Measurements from ENCODE around the gene SAMD8. TPM values are rescaled to one million over a fixed set of nuclear protein-coding genes. Genes with fewer than 3 reads are reported as not detected.
A peak's percentile ranks its signal among the peaks of the same experiment; 100 is the strongest.
"Not testable (repeated sequence)": the region's sequence is repeated elsewhere in the genome, so short reads cannot be mapped to it uniquely, and the experiment has no call there.

Gene SAMD8
- total and polyA plus RNA-seq, 2 experiments from 2014 or later = 10.7 to 29.2 TPM

DNA sequence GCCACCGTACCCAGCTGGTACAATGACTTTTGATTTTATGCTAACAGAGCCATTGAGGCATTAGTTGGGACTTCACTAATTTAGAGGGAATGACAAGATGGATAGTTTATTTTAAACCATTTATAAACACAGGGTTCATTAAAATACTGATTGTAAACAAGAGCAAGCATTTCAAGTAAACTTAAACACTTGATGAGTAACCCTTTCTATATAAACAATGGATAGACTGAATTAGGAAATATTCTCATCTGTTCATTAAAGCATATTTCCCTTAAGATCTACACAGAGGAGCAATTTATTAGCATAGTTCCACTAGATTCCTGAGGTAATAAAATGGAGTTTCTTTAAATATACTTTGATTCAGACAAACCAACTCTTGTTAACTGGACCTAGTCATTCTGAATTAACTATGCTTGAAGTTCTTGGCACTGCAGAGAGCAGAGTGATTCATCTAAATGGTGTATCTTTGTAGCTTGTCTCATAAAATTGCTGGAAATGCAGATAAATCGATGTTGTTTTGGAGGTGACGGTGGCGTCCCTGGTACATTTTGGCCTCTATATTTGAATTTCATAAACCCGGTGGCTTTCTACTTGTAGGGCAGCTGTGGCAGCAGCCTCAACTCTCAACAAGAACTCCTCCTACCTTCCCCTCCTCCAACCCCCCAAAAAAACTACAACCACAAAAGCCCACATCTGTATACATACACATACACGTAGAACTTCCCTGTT is 83.7 kb downstream of the SAMD8 start:
- H3K4me2 ChIP-seq = peak overlapping the region; percentile 12

GRCh38 chr10:75197066-75197465 is 85.6 kb downstream of the SAMD8 start:
- Histone ChIP-seq H3K4me1 (ENCODE audit: insufficient read depth) (peaks cover 9% of the 10 kb centered on the region), H3K36me3 (replicated peaks; ENCODE audit: insufficient read depth, low read depth) (no peaks in the 10 kb centered on the region), H3K79me2 (no peaks in the 10 kb centered on the region), H2AFZ (no peak overlapping the region), H3K4me3 (no peak overlapping the region), H3K9me3 (ENCODE audit: low read depth) (no peaks in the 10 kb centered on the region), H4K20me1 (ENCODE audit: insufficient read depth, poor library complexity, severe bottlenecking) (no peaks in the 10 kb centered on the region), H3K4me2 (no peak overlapping the region), H3K27ac (no peak overlapping the region), H3K27me3 (no peaks in the 10 kb centered on the region), H3K9me2 (replicated peaks; ENCODE audit: insufficient read depth) (no peaks in the 10 kb centered on the region)
- TF ChIP-seq EZH2 (IDR thresholded peaks at IDR 0.05; ENCODE audit: borderline replicate concordance) (no peak), CTCF (IDR thresholded peaks at IDR 0.05; ENCODE audit: poor library complexity) (no peak), EZH2phosphoT487 (IDR thresholded peaks at IDR 0.05; ENCODE audit: low read depth, severe bottlenecking, unreplicated experiment) (no peak)
- 90% methylated on average over 3 of the region's 3 CpGs for WGBS (ENCODE audit: low lambda C conversion rate, missing lambda C conversion rate)
- no peak for DNase-seq (ENCODE audit: low spot score)

More for the DNA sequence above, 83.7 kb downstream of the SAMD8 start:
- 67% methylated on average over 6 of the region's 6 CpGs for WGBS (ENCODE audit: low lambda C conversion rate, missing lambda C conversion rate)
- Histone ChIP-seq H3K27ac (peak overlapping the region; percentile 76), H3K27me3 (no peaks in the 10 kb centered on the region), H3K79me2 (no peaks in the 10 kb centered on the region), H3K9me3 (ENCODE audit: low read depth) (no peaks in the 10 kb centered on the region), H3K36me3 (replicated peaks; ENCODE audit: insufficient read depth, low read depth) (no peaks in the 10 kb centered on the region), H3K4me1 (ENCODE audit: insufficient read depth) (peaks cover 17% of the 10 kb centered on the region), H3K4me3 (no peak overlapping the region), H2AFZ (no peak overlapping the region), H3K9me2 (replicated peaks; ENCODE audit: insufficient read depth) (no peaks in the 10 kb centered on the region), H4K20me1 (ENCODE audit: insufficient read depth, poor library complexity, severe bottlenecking) (no peaks in the 10 kb centered on the region)
- TF ChIP-seq CTCF (IDR thresholded peaks at IDR 0.05; ENCODE audit: poor library complexity) = no peak
- TF ChIP-seq EZH2 (IDR thresholded peaks at IDR 0.05; ENCODE audit: borderline replicate concordance) = no peak
- no peak for TF ChIP-seq EZH2phosphoT487 (IDR thresholded peaks at IDR 0.05; ENCODE audit: low read depth, severe bottlenecking, unreplicated experiment)
- no peak for DNase-seq (ENCODE audit: low spot score)

DNA sequence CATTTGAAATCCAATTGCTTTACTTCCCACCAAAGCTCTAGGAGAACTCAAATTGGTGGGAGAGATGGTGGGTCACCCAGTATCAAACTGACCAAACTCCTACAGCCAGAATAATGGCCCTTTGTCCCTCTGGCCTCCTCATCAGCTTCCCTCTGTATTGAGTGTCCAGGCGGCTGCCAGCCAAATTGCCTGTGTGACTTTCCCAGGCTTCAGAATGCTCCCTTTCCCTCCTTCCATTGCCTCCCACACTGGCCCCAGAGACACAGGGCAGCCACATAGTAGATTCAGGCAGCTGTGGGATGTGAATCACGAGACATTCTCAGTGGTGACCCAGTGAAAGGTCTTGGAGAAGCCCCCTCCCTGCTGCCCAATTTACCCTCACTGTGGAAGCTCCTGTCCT is 86.5 kb downstream of the SAMD8 start:
- Histone ChIP-seq H2AFZ (no peak overlapping the region), H3K4me3 (no peak overlapping the region), H3K4me2 (no peak overlapping the region), H3K9me3 (ENCODE audit: low read depth) (no peaks in the 10 kb centered on the region), H3K27ac (no peak overlapping the region), H3K27me3 (no peaks in the 10 kb centered on the region), H3K79me2 (no peaks in the 10 kb centered on the region), H4K20me1 (ENCODE audit: insufficient read depth, poor library complexity, severe bottlenecking) (no peaks in the 10 kb centered on the region), H3K9me2 (replicated peaks; ENCODE audit: insufficient read depth) (no peaks in the 10 kb centered on the region), H3K36me3 (replicated peaks; ENCODE audit: insufficient read depth, low read depth) (no peaks in the 10 kb centered on the region), H3K4me1 (ENCODE audit: insufficient read depth) (peaks cover 5% of the 10 kb centered on the region)
- WGBS (ENCODE audit: low lambda C conversion rate, missing lambda C conversion rate) = 89% methylated on average over 2 of the region's 2 CpGs
- TF ChIP-seq EZH2phosphoT487 (IDR thresholded peaks at IDR 0.05; ENCODE audit: low read depth, severe bottlenecking, unreplicated experiment) (no peak), EZH2 (IDR thresholded peaks at IDR 0.05; ENCODE audit: borderline replicate concordance) (no peak), CTCF (IDR thresholded peaks at IDR 0.05; ENCODE audit: poor library complexity) (no peak)
- DNase-seq (ENCODE audit: low spot score) = no peak

GRCh38 chr10:75199949-75200348 is 88.5 kb downstream of the SAMD8 start:
- 95% methylated on average over 6 of the region's 6 CpGs for WGBS (ENCODE audit: low lambda C conversion rate, missing lambda C conversion rate)
- not testable (repeated sequence) for DNase-seq (ENCODE audit: low spot score); H4K20me1 ChIP-seq (ENCODE audit: insufficient read depth, poor library complexity, severe bottlenecking)

More at GRCh38 chr10:75199949-75200348, 88.5 kb downstream of the SAMD8 start:
- H3K79me2 ChIP-seq; H3K4me3 ChIP-seq; H3K4me2 ChIP-seq; H3K9me2 ChIP-seq (replicated peaks; ENCODE audit: insufficient read depth); H3K4me1 ChIP-seq (ENCODE audit: insufficient read depth); H3K27me3 ChIP-seq; H2AFZ ChIP-seq; H3K36me3 ChIP-seq (replicated peaks; ENCODE audit: insufficient read depth, low read depth); H3K9me3 ChIP-seq (ENCODE audit: low read depth); H3K27ac ChIP-seq: not testable (repeated sequence)
